DOHH2 (cell line): ENCODE data around the gene ZFP92.

ENCODE experiments used
- CTCF ChIP-seq: fragments of 200-600 bp; sonication (generic); IDR thresholded peaks from one replicate; pipeline ENCODE4 v1.5.1; 2014; ENCODE audit warnings: antibody characterized with exemption, mild to moderate bottlenecking, low read depth, low read length; ENCODE audit not compliant: poor library complexity, severe bottlenecking
- EZH2phosphoT487 ChIP-seq: fragments of 200-600 bp; sonication (generic); IDR thresholded peaks from 2 replicates; pipeline ENCODE4 v1.6.1; 2017; ENCODE audit warnings: borderline replicate concordance, mild to moderate bottlenecking, antibody characterized with exemption, low read length, moderate library complexity, mixed read lengths

GRCh38 chrX:153456704-153457103 lies 45.4 kb downstream of the ZFP92 start:
- TF ChIP-seq CTCF (no peak), EZH2phosphoT487 (no peak)
